ENCODE results near the gene TPBGL.
A peak's percentile ranks its signal among the peaks of the same experiment; 100 is the strongest.

TPBGL gene

DNA sequence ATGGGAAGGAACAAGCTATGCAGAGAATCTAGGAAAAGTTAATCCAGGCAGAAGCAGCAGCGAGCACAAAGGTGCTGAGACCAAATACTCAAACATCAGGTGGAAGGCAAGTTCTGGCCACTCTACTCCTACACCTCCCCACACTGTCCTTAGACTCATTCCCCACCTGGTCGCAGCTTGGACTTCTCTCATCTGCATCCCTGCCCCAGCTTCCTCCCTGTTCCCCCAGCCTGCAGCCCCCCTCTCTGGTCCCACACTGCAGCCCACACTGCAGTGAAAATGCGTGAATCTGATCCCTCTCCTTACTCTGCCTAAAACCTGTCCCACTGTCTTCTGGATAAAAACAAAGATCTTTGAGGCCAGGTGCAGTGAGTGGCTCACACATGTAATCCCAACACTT lies 9.1 kb downstream of the TPBGL start:
- Histone ChIP-seq H3K9me3 (peaks cover 0 to 6% (median 3%) of the 10 kb centered on the region in 3 donors), H3K27ac (no peak overlapping the region), H3K4me3 (no peak overlapping the region), H3K27me3 (peaks cover 0 to 30% of the 10 kb centered on the region in 2 donors), H3K36me3 (no peaks in the 10 kb centered on the region), H3K4me1 (no peaks in the 10 kb centered on the region)
- DNase-seq = peak; percentile 1 to 17
- intact Hi-C loops (cut with DNase I; ENCODE audit: low total_unique reads) = loop anchor here (10.0 kb wide), 1 partner anchor 325 kb away; no protein-coding TSS in a partner anchor
- TF ChIP-seq, protein P1, sequence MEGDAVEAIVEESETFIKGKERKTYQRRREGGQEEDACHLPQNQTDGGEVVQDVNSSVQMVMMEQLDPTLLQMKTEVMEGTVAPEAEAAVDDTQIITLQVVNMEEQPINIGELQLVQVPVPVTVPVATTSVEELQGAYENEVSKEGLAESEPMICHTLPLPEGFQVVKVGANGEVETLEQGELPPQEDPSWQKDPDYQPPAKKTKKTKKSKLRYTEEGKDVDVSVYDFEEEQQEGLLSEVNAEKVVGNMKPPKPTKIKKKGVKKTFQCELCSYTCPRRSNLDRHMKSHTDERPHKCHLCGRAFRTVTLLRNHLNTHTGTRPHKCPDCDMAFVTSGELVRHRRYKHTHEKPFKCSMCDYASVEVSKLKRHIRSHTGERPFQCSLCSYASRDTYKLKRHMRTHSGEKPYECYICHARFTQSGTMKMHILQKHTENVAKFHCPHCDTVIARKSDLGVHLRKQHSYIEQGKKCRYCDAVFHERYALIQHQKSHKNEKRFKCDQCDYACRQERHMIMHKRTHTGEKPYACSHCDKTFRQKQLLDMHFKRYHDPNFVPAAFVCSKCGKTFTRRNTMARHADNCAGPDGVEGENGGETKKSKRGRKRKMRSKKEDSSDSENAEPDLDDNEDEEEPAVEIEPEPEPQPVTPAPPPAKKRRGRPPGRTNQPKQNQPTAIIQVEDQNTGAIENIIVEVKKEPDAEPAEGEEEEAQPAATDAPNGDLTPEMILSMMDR (IDR thresholded peaks at IDR 0.05) = no peak

DNA sequence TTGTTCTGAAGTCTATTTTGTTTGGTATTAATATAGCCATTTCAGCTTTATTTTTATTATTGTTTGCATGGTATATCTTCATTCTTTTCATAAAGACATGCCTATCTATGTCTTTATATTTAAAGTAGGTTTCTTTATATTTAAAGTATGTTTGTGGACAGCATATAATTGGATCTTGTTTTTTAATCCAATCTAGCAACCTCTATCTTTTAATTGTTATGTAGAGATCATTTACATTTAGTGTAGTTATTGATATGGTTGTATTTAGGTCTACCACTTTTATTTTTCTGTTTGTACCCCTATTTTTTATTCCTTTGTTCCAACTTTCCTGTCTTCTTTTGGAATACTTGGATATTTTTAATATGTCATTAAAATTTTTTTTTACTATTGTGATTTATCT lies 13.8 kb downstream of the TPBGL start:
- peaks cover 0 to 6% (median 3%) of the 10 kb centered on the region in 3 donors for H3K9me3 ChIP-seq
- intact Hi-C loops (cut with DNase I; ENCODE audit: low total_unique reads) = loop anchor here (10.0 kb wide), 1 partner anchor 330 kb away; no protein-coding TSS in a partner anchor
- no peak overlapping the region for H3K4me3 ChIP-seq
- H3K4me1 ChIP-seq = no peaks in the 10 kb centered on the region
- no peaks in the 10 kb centered on the region for H3K36me3 ChIP-seq
- no peak overlapping the region for H3K27ac ChIP-seq
- TF ChIP-seq, protein P1 (IDR thresholded peaks at IDR 0.05) = no peak
- peaks cover 0 to 15% of the 10 kb centered on the region in 2 donors for H3K27me3 ChIP-seq
- DNase-seq = no peak

DNA sequence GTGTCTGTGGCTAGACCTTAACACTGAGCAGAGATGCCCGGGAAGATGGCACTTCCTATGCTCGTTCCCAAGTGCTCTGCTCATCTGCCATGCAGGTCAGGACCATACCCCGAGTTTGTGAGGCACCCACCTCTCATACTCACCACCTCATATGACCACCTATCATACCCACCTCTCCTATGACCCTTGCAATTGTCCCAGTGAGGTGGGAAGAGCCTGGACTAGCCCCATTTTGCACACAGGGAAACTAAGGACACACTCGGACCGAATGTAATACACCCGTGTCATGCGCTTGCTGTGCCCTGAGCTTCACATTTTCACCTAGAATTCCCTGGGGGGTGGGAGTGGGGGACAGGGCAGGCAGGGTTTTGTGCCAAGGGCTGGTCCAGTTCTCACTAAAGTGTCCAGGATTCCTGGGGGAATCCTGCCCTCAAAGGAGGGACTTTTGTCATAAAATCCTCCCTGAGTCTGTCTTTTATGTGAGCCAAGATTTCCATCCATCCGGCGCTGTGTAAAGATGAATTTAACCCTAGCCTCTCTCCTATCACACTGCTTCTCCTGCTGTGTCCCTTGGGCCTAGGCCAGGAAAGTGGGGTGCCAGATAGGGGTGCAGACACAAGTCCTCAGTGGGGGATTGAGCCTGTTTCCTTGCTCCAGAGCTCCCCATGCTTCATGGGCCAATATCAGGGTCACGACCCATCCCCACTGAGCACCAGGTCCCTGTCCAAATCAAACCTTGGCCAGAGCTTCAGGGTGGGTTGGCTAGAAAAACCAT lies 20.0 kb downstream of the TPBGL start:
- intact Hi-C loops (cut with DNase I; ENCODE audit: low total_unique reads) = no loop called here
- TF ChIP-seq, protein P1 (IDR thresholded peaks at IDR 0.05) = no peak
- Histone ChIP-seq H3K4me3 (no peak overlapping the region), H3K27me3 (peaks cover 0 to 14% of the 10 kb centered on the region in 2 donors), H3K9me3 (no peaks in the 10 kb centered on the region), H3K36me3 (peaks cover 0 to under 1% (median 0%) of the 10 kb centered on the region in 3 donors), H3K27ac (no peak overlapping the region), H3K4me1 (peaks cover 0 to 6% (median 0%) of the 10 kb centered on the region in 4 donors)
- peak in 1 of 2 donors; percentile 56 for DNase-seq

DNA sequence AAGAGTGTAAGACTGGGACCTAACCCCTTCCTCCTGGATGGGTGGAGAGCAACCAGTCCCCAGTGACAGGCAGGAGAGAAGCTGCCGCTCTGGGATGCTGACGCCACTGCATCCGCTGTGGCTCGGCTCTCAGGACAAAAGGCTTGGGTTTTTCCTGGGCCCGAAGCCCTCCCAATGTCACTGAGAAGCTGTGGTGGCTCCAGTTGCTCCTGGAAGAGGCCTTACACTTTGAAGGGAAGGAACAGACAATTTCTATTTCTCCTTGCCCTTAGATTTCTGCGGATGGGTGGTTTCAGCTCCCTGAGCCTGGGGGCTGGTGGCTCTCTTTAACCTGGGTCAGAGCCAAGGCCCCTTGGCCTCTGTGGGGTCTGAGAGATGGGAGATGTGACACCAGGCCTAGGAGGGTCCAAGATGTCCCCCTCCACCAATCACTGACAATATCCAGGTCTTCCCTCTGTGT lies 21.4 kb downstream of the TPBGL start:
- H3K9me3 ChIP-seq = no peaks in the 10 kb centered on the region
- H3K4me3 ChIP-seq = no peak overlapping the region
- TF ChIP-seq, protein P1 (IDR thresholded peaks at IDR 0.05) = no peak
- DNase-seq = peak in 1 of 2 donors; percentile 58
- intact Hi-C loops (cut with DNase I; ENCODE audit: low total_unique reads) = no loop called here
- H3K27me3 ChIP-seq = peaks cover 0 to 14% of the 10 kb centered on the region in 2 donors
- peaks cover 0 to 6% (median 0%) of the 10 kb centered on the region in 4 donors for H3K4me1 ChIP-seq
- no peak overlapping the region for H3K27ac ChIP-seq
- peaks cover 0 to 11% (median 1%) of the 10 kb centered on the region in 3 donors for H3K36me3 ChIP-seq

DNA sequence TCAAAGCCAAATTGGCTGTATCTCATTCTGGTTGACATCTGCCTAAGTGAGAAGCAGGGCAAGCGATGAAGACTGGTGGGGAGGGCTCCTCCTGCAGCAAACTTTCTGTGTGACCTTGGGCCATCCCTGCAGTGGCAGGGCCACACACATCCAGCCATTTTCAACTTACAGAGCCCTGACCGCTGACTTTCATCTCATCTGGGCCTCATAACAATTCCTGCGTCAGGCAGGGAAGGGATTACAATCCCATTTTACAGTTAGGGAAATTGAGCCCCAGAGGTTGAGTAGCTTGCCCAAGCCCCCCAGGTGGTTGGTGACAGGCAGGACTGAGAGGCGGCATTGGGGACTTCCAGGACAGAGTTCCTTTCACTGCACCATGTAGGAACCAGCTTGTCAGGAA lies 21.9 kb downstream of the TPBGL start:
- intact Hi-C loops (cut with DNase I; ENCODE audit: low total_unique reads) = no loop called here
- peaks cover 0 to 6% (median 0%) of the 10 kb centered on the region in 4 donors for H3K4me1 ChIP-seq

More for the DNA sequence above, 21.9 kb downstream of the TPBGL start:
- Histone ChIP-seq H3K27me3 (peaks cover 0 to 14% of the 10 kb centered on the region in 2 donors), H3K9me3 (no peaks in the 10 kb centered on the region), H3K4me3 (no peak overlapping the region), H3K27ac (no peak overlapping the region), H3K36me3 (peaks cover 0 to 16% (median 4%) of the 10 kb centered on the region in 3 donors)
- TF ChIP-seq, protein P1 (IDR thresholded peaks at IDR 0.05) = no peak
- DNase-seq = peak in 1 of 2 donors; percentile 32
